Aorta (tissue), 5 donors: Measurements from ENCODE around the gene C20orf144. TPM values are rescaled to one million over a fixed set of nuclear protein-coding genes. Genes with fewer than 3 reads are reported as not detected.
"Not testable (repeated sequence)": the region's sequence is repeated elsewhere in the genome, so short reads cannot be mapped to it uniquely, and the experiment has no call there.

Source experiments
- ATAC-seq: fragments of 200-7000 bp; cut with Tn5 transposase; one replicate; pipeline ENCODE4 v1.9.1; 2022; ENCODE audit warnings: moderate library complexity; ENCODE audit not compliant: low FRiP score
- DNase-seq, 2 donors: peaks; one replicate each; pipeline ENCODE4 v3.0.0-alpha.2; 2020
- H3K27ac ChIP-seq, 2 donors: one replicate each; pipeline ENCODE4 v1.5.1; 2013; ENCODE audit warnings: low read length in 2 of 2, mild to moderate bottlenecking in 2 of 2, moderate library complexity in 2 of 2, control low read depth in 1 of 2, inconsistent platforms in 1 of 2, low read depth in 1 of 2
- H3K27me3 ChIP-seq, 2 donors: one replicate each; pipeline ENCODE4 v1.6.1; 2013; ENCODE audit warnings: control low read depth in 1 of 2, low read length in 1 of 2, mild to moderate bottlenecking in 1 of 2, moderate library complexity in 1 of 2; ENCODE audit not compliant: insufficient read depth in 2 of 2, control insufficient read depth in 1 of 2
- H3K36me3 ChIP-seq, 2 donors: one replicate each; pipeline ENCODE4 v1.6.1; 2013; ENCODE audit warnings: control low read depth in 1 of 2, low read length in 1 of 2, mild to moderate bottlenecking in 1 of 2; ENCODE audit not compliant: insufficient read depth in 2 of 2, control insufficient read depth in 1 of 2
- H3K4me1 ChIP-seq, 2 donors: one replicate each; pipeline ENCODE4 v1.6.1; 2013; ENCODE audit warnings: low read length in 2 of 2, control low read depth in 1 of 2, mild to moderate bottlenecking in 1 of 2, moderate library complexity in 1 of 2; ENCODE audit not compliant: insufficient read depth in 2 of 2, control insufficient read depth in 1 of 2
- H3K4me3 ChIP-seq, 2 donors: one replicate each; pipeline ENCODE4 v1.5.1; 2013; ENCODE audit warnings: low read length in 2 of 2, control low read depth in 1 of 2, mild to moderate bottlenecking in 1 of 2
- H3K9me3 ChIP-seq: one replicate; pipeline ENCODE4 v1.6.1; 2013; ENCODE audit warnings: mild to moderate bottlenecking, low read length; ENCODE audit not compliant: control insufficient read depth
- WGBS, 2 donors: extraction: QIAGEN DNeasy Blood & Tissue Kit; methylation state at CpG; one replicate each; pipeline ENCODE4 v1.1.7; 2013; 5-methylcytosine and 5-hydroxymethylcytosine counted together
- intact Hi-C, 2 donors: fragments of 100-400 bp; cut with DNase I; formaldehyde crosslinking; loops; one replicate each; pipeline versions ENCODE4 v1.14.2 to v1.15.0; 2022
- polyA plus RNA-seq, 2 donors: library from polyadenylated mRNA; stranded (reverse); fragments of 200-250 nt; gene quantifications; one replicate each; pipeline ENCODE4 v1.2.3, GENCODE V29; 2013
- total RNA-seq, 2 donors: library from RNA; stranded (reverse); fragmentation: NEBNext Ultra II Directional; extraction: Animal tissue kit (Norgen Biotek cat#: 25700); gene quantifications; one replicate each; pipeline ENCODE4 v1.2.1, GENCODE V29; 2021
- donor health status: healthy with polysubstance abuse.
- donor health status: Bipolar disorder and iron deficiency.
- donor health status: DM: no; HTN: no; CAD: no.
- donor health status: DM: no; HTN: no; CAD: no.
- donor health status: DM: yes; HTN: yes; CAD: no.

Gene C20orf144
- total and polyA plus RNA-seq, 4 donors: 0.16 to 0.31 TPM; not detected in 2

DNA sequence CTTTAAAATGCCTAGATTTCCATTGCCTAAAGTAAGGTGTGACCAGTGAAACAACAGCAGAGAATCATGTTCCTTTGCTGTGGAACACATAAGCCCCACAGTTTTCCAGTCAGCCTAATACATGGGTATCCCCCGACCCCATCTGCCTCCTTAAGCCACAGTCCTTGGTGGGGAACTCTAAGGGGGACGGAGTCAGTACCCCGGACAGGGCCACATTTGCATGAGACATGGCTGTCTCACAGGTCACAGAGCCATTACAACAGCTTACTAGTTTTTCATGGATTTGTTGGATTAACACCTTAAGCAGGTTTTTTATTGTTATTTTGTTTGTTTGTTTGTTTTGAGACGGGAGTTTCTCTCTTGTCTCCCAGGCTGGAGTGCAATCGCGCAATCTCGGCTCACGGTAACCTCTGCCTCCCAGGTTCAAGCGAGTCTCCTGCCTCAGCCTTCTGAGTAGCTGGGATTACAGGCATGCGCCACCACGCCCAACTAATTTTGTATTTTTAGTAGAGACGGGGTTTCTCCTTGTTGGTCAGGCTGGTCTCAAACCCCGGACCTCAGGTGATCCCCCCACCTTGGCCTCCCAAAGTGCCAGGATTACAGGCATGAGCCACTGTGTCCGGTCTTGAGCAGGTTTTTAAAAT lies 15.0 kb upstream of the C20orf144 start:
- not testable (repeated sequence) for ATAC-seq

DNA sequence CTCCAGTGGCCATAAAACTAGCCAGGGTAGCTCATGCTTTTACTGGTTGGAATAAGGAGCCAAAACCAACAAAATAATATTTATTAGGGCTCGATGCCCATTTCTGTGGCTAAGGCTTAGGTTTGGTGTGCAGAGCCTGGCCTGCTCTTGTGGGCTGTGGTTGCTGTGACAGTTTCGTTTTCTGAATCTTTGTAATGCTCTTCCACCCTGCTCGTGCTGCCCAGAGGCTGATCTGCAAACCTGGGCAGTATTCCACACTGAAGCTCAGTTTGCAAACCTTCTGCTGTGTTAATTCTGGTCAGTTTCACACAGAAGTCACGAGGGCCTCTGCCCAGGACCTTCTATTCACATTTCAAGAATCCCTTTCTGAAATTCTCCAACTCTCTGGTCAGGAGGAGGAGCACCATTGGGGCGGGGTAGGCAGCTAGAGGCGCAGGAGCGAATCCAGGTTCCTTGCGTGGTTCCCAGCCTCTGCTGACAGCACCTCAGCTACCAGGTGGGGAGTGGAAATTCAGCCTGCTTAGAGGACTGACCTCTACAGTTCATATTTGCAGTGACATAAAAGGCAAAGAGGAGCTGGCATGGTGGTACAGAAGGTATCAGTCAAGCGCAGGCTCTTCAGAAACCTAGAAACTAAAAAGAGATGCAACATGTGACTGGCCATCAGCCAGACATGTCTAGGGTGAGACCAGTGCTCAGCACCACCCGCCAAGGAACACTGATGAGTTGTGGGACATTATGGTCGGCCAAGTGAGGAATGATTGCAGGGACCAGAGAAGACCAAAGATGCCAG lies 14.3 kb upstream of the C20orf144 start:
- no peaks in the 10 kb centered on the region for H3K9me3 ChIP-seq
- ATAC-seq (peak; percentile 82), DNase-seq (peak in 1 of 2 donors; percentile 62)
- no peaks in the 10 kb centered on the region for H3K27me3 ChIP-seq
- peaks cover 0 to 7% of the 10 kb centered on the region in 2 donors for H3K36me3 ChIP-seq
- intact Hi-C loops: loop anchor here in 1 of 2 donors (5.0 to 10.0 kb wide), 2 partner anchors 185 to 233 kb away; no protein-coding TSS in a partner anchor
- H3K4me3 ChIP-seq: no peak overlapping the region
- WGBS, 2 donors: 30 to 31% methylated on average over 11 of the region's 11 CpGs
- H3K27ac ChIP-seq: peak overlapping the region in 1 of 2 donors; percentile 28
- H3K4me1 ChIP-seq: peaks cover 0 to 4% of the 10 kb centered on the region in 2 donors

More for the DNA sequence above, 15.0 kb upstream of the C20orf144 start:
- H3K4me3 ChIP-seq, H3K9me3 ChIP-seq, H3K36me3 ChIP-seq, H3K27me3 ChIP-seq, DNase-seq, H3K4me1 ChIP-seq: not testable (repeated sequence)
- intact Hi-C loops: loop anchor here in 1 of 2 donors (5.0 to 10.0 kb wide), 2 partner anchors 185 to 232 kb away; no protein-coding TSS in a partner anchor
- peak overlapping the region in 1 of 2 donors; percentile 34 for H3K27ac ChIP-seq
- 23% methylated on average over 14 of the region's 14 CpGs for WGBS, 2 donors

DNA sequence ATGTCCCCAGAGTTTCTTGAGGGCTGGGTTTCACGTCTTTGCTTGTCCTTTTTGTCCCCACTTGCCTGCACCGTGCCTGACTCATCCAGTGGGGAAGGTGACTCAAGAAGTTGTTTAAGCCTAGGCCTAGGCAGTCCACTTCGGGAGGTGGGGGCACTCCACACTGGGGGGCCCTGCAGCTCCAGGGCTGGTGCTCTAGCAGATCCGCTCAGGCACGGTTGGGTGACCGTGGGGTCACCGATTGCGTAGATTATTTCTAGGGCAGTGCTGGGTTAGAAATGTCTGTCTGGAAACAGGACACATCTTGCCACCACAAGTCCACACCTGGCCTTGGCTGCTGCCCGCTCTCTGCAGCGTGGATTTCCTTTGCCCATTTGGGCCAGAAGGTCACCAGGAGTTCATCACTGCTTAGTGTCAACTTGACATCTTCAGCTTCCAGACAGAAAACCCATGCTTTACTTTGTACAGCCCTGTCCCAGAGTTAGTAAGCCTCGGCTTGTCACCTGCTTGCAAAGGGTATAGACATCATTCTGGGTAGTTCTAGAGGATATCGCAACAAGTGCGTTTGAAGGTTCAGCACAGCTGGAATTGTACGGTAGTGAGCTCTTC lies 13.6 kb upstream of the C20orf144 start:
- Histone ChIP-seq H3K36me3 (peaks cover 0 to 7% of the 10 kb centered on the region in 2 donors), H3K27me3 (no peaks in the 10 kb centered on the region), H3K9me3 (no peaks in the 10 kb centered on the region), H3K4me1 (peaks cover 0 to 4% of the 10 kb centered on the region in 2 donors), H3K4me3 (no peak overlapping the region), H3K27ac (no peak overlapping the region)
- intact Hi-C loops: loop anchor here in 1 of 2 donors (5.0 to 10.0 kb wide), 2 partner anchors 186 to 234 kb away; no protein-coding TSS in a partner anchor
- DNase-seq (no peak), ATAC-seq (peak; percentile 6)
- 80 to 86% methylated on average over 14 of the region's 14 CpGs for WGBS, 2 donors

- H3K27ac ChIP-seq: no peak overlapping the region
- H3K4me1 ChIP-seq: peaks cover 0 to 4% of the 10 kb centered on the region in 2 donors
- no peaks in the 10 kb centered on the region for H3K27me3 ChIP-seq
- H3K36me3 ChIP-seq: peaks cover 0 to 7% of the 10 kb centered on the region in 2 donors
- WGBS, 2 donors: 81 to 82% methylated on average over 19 of the region's 19 CpGs
- no peak for ATAC-seq
- peak in 1 of 2 donors; percentile 52 for DNase-seq
- H3K9me3 ChIP-seq: no peaks in the 10 kb centered on the region
- intact Hi-C loops: loop anchor here in 1 of 2 donors (5.0 to 10.0 kb wide), 2 partner anchors 187 to 234 kb away; no protein-coding TSS in a partner anchor
- H3K4me3 ChIP-seq: no peak overlapping the region
Measured at GRCh38 chr20:33649201-33649681, 12.9 kb upstream of the C20orf144 start.

DNA sequence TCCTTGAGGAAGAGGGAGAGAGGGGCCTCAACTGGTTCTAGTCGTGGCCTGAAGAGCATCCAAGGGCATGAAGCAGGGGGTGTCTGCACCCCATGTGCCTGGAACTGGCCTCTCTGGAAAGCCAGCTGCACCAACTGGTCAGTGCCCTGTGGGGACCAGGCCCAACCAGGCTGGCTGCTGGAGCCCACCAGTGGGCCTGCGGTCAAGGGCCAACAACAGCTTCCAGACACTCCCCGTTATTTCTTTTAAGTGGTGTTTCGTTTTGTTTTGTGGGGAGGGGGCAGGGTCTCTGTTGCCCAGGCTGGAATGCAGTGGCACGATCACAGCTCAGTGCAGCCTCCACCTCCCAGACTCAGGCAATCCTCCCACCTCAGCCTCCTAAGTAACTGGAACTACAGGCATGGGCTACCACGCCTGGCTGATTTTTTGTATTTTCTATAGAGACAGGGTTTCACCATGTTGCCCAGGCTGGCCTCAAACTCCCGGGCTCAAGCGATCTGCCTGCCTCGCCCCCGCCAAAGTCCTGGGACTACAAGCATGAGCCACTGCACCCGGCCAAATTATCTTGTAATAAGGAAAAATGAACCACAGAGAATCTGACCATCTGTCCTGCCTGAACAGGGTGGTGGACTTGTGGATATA lies 11.9 kb upstream of the C20orf144 start:
- intact Hi-C loops: loop anchor here in 1 of 2 donors (5.0 kb wide), 1 partner anchor 193 kb away; no protein-coding TSS in a partner anchor
- H3K27ac ChIP-seq: no peak overlapping the region
- DNase-seq: no peak
- H3K36me3 ChIP-seq: peaks cover 0 to 2% of the 10 kb centered on the region in 2 donors
- no peaks in the 10 kb centered on the region for H3K9me3 ChIP-seq
- H3K4me1 ChIP-seq: peaks cover 0 to 4% of the 10 kb centered on the region in 2 donors
- WGBS, 2 donors: 94% methylated on average over 11 of the region's 11 CpGs
- H3K4me3 ChIP-seq: no peak overlapping the region
- no peaks in the 10 kb centered on the region for H3K27me3 ChIP-seq
- ATAC-seq: no peak

- ATAC-seq: no peak
- Histone ChIP-seq H3K36me3 (no peaks in the 10 kb centered on the region), H3K27ac (no peak overlapping the region), H3K4me3 (no peak overlapping the region), H3K9me3 (no peaks in the 10 kb centered on the region), H3K27me3 (no peaks in the 10 kb centered on the region), H3K4me1 (peaks cover 0 to 4% of the 10 kb centered on the region in 2 donors)
- no peak for DNase-seq
- intact Hi-C loops: loop anchor here in 1 of 2 donors (5.0 kb wide), 1 partner anchor 194 kb away; no protein-coding TSS in a partner anchor
- WGBS, 2 donors: 91% methylated on average over 10 of the region's 10 CpGs
Measured at GRCh38 chr20:33650753-33651561, 11.2 kb upstream of the C20orf144 start.

DNA sequence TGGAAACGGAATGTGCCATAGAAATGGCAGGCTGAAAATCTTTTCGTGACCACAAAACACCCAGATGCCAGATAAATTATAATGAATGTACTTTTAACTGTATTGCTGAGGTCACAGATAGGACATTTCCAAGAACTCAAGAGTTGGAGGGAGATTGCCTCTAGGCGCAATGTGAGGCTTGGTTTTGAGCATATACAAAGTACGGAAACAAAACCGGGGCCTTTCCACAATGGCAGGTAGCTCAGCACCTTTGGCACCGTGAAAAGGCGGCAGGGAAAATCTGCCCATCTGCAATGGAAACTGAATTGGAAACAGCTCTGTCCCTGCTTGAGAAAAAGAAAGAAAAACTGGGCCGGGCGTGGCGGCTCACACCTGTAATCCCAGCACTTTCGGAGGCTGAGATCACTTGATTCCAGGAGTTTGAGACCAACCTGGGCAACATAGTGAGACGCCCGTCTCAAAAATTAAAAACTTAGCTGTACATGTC lies 10.5 kb upstream of the C20orf144 start:
- DNase-seq: no peak
- Histone ChIP-seq H3K36me3 (no peaks in the 10 kb centered on the region), H3K4me3 (no peak overlapping the region), H3K4me1 (peaks cover 0 to 4% of the 10 kb centered on the region in 2 donors), H3K9me3 (no peaks in the 10 kb centered on the region), H3K27ac (no peak overlapping the region), H3K27me3 (no peaks in the 10 kb centered on the region)
- intact Hi-C loops: loop anchor here in 1 of 2 donors (5.0 kb wide), 1 partner anchor 194 kb away; no protein-coding TSS in a partner anchor
- WGBS, 2 donors: 84 to 87% methylated on average over 13 of the region's 13 CpGs
- ATAC-seq: no peak
